Stimulated activated naive CD4-positive, alpha-beta T cell (primary cell): ENCODE data around the gene RSAD1.

Experiments used
- DNase-seq, 6 experiments: peaks; one replicate each; lab custom pipeline; 2025; lab: John Stamatoyannopoulos, UW

Gene RSAD1

GRCh38 chr17:50478391-50479381, at the start of gene RSAD1:
TSS of gene RSAD1 (plus strand) at chr17:50478860. CDS start at chr17:50478885, 25 bp downstream.
- peak; percentile 69 to 86 (median 75) for DNase-seq

GRCh38 chr17:50429793-50430192, 48.9 kb upstream of the RSAD1 start:
- no peak for DNase-seq

DNA sequence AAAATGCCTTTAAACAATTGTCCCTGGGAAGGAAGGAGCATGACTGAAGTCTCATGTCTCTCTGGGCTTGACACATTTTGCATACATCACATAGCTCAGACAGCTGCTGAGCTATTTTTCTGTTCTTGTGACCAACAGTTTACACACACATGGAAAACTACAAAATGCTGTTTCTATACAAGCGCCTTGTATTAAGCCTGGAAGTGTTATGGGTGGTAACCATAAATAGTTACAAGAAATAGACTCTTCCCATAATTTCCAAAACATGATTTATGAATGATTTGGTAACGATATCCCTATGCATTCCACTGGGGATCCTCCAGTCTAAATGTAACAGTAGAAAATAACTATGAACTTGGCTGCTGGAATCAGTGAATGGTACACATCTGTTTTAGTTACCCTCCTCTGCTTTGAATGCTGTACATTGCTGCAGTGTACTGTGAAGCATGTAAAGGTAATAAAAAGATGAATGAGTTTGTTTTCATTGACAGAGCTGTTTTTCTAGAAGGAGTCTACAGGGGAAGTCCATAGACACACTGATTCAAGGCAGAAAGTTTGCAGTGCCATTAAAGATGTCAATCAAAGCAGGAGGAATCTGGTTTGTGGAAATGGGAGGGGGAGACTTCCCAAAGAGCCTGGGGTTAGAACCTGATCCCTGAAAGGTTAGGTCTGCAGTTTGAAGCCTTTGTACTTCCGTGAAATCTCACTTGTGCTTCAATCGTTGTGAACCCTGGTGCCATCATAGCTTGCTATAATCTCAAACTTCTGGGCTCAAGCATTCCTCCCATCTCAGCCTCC, 47.6 kb upstream of the RSAD1 start:
- no peak for DNase-seq

- no peak for DNase-seq
Measured at GRCh38 chr17:50432125-50432762, 46.4 kb upstream of the RSAD1 start.

DNA sequence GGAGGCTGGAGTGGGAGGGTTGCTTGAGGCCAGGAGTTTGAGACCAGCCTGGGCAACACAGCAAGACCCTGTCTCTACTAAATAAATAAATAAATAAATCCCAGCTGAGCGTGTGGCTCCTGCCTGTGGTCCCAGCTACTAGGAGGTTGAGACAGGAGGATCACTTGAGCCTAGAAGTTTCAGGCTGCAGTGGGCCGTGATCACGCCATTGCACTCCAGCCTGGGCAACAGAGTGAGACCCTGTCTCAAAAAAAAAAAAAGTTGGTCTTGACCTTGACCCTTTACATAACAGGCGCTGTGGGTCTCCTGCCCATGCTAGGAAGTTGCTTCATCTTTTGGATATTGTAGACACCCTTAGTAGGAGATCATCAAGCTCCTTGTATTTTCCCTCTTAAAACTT, 41.3 kb upstream of the RSAD1 start:
- no peak for DNase-seq

DNA sequence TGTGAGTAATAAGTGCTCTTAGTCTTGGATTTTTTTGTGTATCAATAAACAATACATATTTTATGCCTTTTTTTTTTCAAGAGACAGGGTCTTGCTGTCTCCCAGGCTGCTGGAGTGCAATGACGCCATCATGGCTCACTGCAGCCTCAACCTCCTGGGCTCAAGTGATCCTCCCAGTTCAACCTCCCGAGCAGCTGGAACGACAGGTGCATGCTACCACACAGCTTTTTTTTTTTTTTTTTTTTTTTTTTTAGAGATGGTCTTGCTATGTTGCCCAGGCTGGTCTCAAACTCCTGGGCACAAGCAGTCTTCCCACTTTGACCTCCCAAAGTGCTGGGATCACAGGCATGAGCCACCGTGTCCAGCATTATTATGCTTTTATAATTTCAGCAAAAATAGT, 39.7 kb upstream of the RSAD1 start:
- DNase-seq = no peak

DNA sequence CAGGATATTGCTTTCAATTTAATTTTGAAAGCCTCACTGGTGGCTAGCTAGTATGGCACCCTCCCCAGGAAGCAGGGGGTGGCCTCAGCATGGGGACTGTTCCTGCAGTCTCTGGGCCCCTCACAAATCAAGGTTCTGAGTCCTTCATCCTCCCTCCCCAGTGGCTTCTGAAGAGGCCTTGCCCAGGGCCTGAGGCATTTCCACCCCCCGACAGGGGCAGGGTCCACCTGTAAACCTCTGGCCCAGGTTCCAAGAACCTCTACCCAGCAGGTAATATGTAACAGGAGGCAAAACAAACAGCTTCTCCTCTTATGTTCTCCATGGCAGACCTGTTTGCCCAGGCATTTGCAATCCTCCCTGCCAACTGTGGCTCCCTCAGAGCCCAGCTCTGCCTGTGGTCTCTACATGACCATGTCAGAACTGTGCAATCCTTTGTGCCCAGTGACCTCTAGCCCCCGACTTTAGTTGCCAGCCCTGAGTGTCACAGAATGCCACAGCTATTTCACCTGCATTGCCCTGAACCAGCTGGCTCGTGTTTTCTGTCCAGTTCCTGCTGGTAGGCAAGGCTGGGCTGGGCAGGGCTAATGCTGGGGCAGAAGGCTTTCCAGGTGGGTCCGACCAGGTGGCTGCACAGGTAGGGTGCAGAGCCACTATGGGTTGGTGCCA, 38.4 kb upstream of the RSAD1 start:
- DNase-seq = no peak

- DNase-seq = no peak
Measured at GRCh38 chr17:50440838-50441829, 37.5 kb upstream of the RSAD1 start.

DNA sequence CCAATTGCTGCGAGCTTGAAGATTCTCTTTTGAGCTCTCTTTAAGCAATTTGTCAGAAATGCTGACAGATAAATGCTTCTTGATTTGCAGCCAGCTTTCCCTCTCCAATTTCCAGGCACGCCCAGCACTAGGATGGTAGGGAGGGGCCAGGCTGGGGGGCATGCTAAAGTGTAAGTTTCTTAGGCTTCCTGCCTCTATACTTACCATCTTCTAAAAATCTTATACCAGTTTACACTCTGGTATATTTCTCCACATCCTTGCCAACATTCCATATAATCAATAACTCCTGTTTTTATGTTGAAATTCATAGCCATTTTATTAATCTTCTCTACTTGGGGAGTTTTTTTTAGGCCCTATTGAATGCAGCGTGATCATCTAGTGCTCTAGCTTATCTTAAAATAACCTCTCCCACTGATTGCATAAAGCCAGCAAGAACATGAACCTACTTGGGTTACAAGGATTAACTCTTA, 35.1 kb upstream of the RSAD1 start:
- no peak for DNase-seq

- no peak for DNase-seq
Measured at GRCh38 chr17:50444841-50445715, 33.6 kb upstream of the RSAD1 start.

- DNase-seq = no peak
Measured at GRCh38 chr17:50445730-50446325, 32.8 kb upstream of the RSAD1 start.

DNA sequence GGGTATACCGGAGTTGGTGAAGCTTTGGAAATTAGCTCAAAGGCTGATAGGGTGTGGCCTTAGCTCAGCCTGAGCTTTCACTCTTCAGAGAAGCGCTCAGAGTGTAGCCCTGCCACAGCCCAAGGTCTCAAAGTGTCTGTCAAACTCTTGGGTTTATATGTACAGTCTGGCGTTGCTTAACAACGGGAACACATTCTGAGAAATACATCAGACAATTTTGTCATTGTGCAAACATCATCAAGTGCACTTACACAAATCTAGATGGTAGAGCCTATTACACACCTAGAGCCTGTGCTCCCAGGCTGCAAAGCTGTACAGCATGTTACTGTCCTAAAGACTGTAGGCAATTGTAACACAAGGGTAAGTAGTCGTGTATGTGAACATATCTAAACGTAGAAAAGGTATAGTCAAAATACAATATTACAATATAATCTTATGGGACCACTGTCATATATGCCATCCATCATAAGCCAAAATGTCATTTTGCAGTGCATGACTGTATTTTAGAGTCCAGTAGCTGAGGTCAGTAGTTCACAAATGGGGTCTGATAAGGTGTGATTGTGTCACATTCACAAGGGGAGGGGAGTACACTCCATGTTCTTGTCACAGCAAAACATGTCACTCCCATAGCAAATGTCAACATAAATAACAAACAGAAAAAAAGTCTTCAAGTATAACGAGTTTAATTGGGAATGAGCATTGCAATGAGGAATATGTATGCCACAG, 30.6 kb upstream of the RSAD1 start:
- no peak for DNase-seq

DNA sequence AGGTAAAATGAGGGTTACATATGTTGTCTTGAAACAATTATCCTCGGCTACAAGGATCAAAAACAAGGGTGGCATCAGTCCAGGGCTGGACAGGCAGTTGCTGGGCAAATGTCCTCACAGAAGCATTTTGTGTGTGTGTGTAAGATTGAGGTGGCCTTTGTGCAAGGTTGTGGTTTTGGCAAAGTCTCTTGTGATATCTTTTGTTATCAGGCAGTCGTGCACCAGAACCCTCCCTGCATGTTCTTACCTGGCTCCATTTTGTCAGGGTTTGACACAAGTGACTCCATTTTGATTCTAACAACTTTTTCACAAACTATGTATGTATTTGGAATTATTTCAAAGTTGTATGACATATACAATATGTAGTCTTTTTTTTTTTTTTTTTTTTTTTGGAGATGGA, 30.0 kb upstream of the RSAD1 start:
- DNase-seq = no peak

GRCh38 chr17:50451943-50452629, 26.6 kb upstream of the RSAD1 start:
- no peak for DNase-seq

DNA sequence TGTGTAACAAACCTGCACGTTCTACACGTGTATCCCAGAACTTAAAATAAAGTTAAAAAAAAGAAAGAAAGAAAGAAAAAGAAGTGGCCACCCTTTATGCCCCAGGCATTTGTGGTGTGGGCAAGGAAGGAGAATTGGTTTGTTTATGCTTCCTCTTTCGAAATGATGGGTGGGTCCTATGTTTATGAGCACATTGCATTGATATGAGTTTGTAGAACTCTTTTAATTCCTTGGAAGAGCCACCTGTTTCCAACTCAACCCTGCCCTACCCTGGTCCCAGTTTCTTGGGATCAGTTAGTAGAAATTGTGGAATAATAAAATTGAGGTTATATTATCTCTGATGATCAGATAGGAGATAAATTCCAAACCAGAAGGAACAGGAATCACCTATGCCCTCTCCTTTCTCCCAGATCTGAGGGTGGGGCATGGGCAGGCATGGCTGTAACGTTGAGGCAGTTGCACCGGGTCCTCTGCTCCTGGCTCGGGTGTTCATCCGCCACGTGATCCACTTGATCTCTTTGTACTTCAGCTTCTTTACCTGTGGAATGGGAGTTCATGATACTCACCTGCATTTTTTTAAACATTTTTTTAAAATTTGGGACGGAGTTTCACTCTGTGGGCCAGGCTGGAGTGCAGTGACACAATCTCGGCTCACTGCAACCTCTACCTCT, 25.9 kb upstream of the RSAD1 start:
- DNase-seq = no peak

- no peak for DNase-seq
Measured at GRCh38 chr17:50453901-50454300, 24.8 kb upstream of the RSAD1 start.

- no peak for DNase-seq
Measured at GRCh38 chr17:50457621-50458020, 21.0 kb upstream of the RSAD1 start.
